ENCODE measurements around the gene GRID1.

Gene GRID1

DNA sequence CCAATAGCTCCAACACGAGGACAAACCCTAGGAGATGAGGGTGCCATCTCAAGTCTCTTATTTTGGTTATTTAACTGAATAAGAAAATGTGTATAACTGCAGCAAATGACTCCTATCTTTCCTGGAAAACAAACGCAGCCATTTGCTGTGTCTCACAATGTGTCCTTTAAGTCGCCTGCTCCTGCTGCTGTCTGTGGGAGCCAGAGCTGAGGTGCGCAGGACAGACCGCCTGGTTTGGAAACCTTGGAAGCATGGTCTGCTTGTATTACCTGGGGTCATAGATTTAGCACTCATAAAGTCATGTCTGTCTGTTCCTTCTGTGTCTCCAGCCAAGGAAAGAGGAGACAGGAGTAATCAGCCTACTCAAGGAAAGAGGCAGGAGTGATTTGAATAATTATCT lies 760.2 kb downstream of the GRID1 start:
- no peak for DNase-seq (ENCODE audit: insufficient read length, low spot score)
- FAIRE-seq, result no peak

DNA sequence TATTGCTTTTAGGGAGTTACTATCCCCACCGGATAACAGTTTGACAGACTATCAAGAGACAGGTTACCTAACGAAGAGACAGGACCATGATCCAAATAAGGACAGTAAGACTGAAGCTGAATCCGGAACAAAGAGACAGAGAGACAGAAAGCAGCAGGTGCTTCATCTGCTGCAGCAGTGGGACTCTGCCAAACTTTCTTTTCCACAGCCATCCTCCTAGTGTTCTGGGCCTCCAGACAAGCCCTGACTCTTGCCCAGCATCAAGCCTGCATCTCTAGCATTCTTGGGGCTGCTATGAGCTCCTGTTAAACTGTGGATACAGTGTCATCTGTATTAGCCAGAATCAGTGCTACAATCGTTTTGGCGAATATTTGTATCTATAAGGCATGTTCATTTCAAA lies 761.7 kb downstream of the GRID1 start:
- DNase-seq (ENCODE audit: insufficient read length, low spot score) (no peak), FAIRE-seq (no peak)

DNA sequence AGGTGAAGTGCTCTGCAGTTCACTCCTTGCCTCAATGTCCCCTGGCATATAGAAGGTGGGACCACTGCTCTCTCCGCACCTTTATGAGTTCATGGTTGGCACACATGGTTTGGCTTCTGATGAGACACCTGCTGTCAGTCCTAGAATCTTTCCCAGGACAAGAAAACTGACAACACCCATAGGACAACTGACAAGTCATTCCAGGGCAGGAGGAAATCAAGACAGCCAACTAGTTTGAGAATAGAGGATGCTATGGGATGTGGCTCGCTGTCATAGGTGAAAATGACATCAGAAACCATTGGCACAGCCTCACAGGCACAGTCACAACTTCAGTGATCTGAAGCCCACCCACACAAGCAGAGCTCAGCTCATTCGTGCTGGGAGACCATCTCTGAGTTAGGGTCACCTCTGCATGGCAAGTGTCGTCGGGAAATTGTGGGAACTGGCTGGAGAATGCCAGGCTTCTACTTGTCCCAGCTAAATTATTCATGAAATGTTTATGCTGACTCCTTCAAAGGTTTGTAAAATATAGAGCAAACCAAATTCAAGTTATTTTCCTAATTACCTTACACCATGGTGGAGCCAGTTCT lies 762.4 kb downstream of the GRID1 start:
- no peak for FAIRE-seq
- no peak for DNase-seq (ENCODE audit: insufficient read length, low spot score)

DNA sequence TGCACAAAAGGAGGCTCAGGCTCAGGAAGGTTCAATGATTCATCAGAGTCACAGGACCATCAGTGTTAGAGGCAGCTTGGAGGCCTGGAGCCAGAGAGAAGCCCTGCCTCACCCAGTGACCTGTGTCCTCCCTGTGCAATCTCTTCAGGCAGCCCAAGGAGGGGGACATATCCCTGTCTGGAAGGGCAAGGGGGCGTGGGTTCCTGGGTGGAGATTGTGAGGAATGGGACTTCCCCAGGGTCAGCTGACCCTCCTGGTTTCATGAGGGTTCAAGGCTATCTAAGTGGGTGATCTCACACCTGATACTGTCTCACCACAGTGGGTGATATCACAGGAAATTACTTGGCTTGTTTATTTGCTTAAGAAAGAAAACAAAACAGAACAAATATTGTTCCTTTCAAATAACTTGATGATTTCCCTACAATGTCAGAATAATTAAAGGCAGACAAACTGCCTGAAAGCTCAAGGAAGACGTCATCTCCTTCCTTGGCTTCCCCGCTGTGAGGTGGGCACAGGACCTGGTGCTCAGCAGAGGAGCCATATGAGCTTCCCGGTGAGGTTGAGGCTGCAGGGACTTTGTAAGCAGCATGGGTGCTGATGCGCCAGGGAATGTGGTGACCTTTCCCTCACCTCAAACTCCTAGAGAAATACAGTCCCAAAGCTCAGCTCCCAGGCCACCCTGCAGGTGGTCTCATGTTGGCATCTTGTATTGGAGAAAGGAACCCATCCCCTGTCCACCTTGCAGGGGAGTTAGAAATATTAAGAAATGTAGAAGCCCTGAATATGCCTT lies 763.2 kb downstream of the GRID1 start:
- FAIRE-seq, result no peak

DNA sequence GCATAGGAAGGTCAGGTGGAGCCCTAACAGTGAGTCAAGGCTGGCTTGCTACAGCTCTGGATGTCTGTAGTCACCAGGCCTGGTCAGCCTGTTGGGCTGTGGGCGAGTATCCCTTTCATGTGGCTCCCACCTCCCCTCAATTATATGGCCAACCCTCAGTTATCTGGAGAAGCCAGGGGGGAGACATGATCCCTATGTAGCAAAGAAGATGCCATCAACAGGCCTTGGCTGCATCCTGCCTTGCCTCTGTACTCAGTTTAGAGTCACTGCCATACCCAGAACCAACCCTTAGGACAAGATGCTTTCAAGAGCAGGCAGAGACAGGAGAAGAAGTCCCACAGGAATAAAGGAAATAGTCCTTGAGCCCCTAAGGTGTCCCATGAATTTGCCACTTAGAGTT lies 763.9 kb downstream of the GRID1 start:
- DNase-seq (ENCODE audit: insufficient read length, low spot score), result no peak
- FAIRE-seq, result no peak

More for the DNA sequence above, 763.2 kb downstream of the GRID1 start:
- no peak for DNase-seq (ENCODE audit: insufficient read length, low spot score)

DNA sequence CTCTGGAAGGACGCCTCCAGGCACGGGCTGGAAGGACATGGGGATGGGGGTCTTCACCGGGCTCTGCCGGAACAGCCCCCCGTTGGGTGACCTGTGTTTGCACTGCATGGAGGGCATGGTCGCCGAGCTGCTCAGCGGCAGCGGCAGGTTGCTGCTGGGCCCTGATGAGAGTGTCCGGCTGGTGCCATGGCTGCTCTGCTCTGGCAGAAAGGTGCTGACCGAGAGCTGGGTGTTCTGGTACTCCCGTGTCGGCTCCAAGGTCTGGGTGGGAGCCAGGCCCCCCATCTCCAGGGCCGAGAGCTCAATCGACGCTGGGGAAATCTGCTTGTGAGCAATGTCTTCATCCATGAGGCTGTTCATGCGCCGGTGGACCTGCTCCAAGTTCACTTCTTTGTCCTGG lies 764.3 kb downstream of the GRID1 start:
- DNase-seq (ENCODE audit: insufficient read length, low spot score), result no peak
- no peak for FAIRE-seq

DNA sequence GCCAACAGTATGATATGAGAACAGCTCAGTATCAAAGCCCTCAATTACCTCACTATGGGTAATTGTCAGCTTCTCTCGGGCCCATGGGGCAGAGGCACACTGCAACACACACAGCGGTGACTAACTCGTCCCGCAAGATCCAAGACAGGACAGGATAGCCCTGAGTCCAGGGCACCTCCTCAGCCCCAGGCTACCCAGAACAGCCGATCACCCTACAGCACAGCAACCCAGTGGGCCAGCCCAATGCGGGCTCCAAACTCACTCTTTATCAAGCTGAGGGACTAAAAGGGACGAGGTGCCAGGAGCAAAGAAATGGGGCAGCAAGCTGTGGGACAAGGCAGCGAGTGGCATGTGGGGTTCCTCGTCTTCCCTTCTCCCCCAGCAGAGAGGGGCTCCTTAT lies 765.1 kb downstream of the GRID1 start:
- no peak for DNase-seq (ENCODE audit: insufficient read length, low spot score)
- no peak for FAIRE-seq

DNA sequence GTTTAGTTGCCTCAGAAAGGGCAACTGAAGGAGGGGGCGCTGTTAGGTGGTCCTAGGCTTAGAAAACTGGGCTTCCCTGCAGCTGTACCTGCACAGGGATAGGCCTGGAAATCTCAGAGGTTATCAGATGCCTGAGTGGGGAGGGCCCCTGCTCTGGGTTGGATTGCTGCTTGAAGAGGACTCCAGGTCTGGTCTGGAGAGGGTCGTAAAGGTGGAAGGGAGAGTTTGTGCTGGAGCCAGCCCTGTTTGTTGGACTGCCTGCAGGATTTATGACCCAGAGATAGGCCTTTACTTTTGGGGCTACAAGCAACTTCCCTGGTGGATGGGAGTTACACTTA lies 765.9 kb downstream of the GRID1 start:
- no peak for DNase-seq (ENCODE audit: insufficient read length, low spot score)
- FAIRE-seq, result no peak

DNA sequence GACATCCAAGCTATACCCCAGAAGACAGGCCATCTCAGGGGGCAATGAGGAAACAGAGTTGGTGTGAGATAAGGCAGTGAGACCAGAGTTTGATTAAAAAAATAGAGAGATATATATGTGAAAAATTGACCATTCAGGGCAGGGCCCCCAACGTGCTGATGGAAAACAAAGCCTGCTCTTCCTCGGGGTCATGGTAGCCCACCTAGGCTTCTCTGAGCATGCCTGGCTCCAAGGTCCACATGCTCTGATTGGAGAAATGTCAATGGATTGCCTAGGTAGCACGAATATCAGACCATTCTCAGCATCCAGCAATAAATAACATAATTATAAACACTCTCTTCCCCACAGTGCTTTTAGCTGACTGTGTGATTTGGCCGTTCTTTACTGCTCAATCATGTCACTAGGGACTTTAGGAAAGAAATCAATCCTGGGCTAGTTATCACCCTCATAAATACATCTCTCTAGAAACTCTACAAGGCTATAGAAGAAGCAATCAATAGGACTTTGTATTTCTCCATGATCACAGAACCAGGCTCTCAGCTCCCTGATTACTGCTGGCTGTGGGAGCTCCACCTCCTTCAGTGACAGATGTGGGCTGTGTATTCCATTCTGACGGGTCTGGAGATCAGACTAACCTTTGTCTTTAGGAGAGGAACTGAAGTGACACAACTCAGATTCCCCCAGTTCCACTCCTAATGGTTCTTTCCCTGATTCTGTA lies 766.4 kb downstream of the GRID1 start:
- FAIRE-seq (no peak), DNase-seq (ENCODE audit: insufficient read length, low spot score) (no peak)

DNA sequence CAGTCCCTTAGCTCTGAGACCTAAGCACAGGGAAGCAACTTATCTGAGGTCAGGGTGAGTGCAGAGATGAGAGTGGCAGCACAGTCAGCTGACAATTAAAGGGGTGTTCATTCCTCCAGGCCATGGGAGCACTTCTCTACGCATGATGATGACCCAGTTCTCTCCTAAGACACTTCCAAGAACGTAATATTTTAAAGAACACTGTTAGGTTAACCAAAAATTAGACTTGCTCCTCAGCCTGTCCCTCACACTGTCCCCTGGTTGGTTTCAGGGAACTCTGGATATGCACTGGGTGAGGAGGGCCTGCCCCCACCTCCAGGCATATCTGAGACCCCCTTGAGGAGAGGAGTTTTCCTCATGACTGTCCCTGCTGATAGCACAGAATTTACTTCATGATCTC lies 767.5 kb downstream of the GRID1 start:
- DNase-seq (ENCODE audit: insufficient read length, low spot score) (no peak), FAIRE-seq (no peak)

DNA sequence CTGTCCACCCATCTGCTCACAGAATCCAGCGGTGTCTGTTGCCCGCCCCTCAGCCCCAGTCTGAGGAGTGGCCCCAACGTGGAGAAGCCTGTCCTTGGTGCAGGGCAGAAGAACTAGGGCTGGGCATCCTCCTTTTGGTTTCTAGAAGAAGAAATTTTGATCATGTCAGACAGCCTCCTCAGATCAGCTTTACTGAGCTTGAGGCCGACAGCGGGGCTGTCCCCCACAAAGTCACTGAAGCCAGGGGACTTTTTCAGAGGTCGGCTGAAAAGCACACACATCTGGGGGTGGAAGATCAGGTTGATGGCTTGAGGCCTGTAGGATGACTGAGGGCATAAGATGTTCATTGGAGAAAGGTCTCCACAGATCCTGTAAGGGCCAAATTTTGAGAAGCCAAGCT lies 767.9 kb downstream of the GRID1 start:
- FAIRE-seq (no peak), DNase-seq (ENCODE audit: insufficient read length, low spot score) (no peak)

DNA sequence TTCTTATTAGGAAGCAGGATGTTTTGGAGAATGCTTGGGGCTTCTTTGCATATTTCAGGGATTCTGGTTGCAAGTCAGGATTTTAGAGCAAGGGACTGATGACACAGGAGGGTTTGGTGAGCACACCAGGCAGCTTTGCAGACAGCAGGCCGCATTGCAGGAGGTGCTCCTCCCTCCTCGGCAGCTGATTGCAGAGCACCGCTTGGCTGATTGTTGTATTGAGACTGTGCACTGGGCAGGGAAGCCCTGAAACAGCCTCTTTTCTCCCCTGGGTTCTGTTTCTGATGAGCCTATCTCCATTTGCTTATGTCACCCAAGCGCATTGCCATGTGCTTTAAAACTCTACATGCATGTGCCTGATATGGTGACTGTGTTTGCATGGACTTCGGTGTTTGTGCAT lies 769.6 kb downstream of the GRID1 start:
- FAIRE-seq, result no peak

DNA sequence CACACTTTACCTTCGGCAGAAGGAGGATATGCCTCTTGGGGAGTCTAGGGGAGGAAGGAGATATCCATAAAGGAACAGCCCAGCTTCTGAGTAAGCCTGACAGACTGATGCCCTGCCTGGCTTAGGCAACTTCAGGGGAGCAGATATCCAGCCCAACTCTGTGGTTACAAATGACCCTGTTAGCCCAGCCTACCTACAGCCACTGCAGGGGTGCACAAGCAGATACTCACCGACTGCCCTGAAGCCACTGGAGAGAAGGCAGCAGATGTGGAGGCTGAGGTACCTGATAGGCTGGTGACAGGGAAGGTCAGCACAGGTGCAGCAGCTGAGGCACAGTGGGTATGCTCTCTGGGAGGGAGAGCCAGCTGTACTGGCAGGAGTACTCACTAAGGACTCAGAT lies 770.2 kb downstream of the GRID1 start:
- DNase-seq (ENCODE audit: insufficient read length, low spot score), result no peak
- FAIRE-seq, result no peak

More for the DNA sequence above, 769.6 kb downstream of the GRID1 start:
- DNase-seq (ENCODE audit: insufficient read length, low spot score), result no peak

DNA sequence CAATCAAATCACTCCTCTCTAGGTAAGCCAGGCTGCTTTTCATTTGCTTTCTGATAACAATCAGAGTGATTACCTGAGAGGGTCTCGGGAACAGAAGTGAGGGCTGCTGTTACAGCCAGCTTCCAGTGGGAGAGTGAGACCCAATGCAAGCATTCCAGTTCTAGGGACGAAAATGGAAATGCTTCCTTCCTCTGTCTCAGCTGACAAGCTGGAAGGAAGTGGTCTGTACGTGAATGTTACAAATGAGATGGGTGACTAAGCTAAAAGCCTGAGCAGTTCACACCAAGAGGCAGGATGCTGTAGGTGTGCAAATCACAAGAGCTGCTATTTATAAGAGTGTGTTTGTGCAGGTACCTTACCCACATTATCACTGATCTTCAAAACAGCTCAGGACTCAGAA lies 772.4 kb downstream of the GRID1 start:
- DNase-seq (ENCODE audit: insufficient read length, low spot score) (no peak), FAIRE-seq (no peak)

DNA sequence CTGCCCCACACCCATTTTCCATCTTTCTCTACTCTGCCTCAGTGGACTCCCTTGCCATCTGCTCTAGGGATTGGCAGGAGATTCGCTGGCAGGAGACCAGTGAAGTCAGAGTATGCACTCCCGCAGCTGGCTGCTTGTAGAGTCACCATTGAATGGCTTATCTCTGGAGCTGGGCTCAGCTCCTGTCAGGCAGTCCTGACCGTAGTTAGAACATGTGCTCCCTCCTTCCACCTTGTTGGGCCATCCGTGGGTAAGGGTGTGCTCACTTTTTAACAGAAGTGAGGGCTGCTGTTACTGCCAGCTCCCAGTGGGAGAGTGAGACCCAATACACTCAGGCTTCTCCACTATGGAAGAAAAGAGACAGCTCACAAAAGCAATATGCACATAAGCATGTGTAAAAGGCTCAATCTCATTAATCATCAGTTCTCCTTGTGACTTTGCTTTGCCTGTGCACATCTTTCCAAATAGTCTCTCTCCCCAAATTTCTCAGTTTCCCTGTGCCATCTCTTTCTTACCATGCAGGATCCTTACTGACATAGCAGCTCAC lies 773.3 kb downstream of the GRID1 start:
- no peak for DNase-seq (ENCODE audit: insufficient read length, low spot score)
- FAIRE-seq, result no peak

DNA sequence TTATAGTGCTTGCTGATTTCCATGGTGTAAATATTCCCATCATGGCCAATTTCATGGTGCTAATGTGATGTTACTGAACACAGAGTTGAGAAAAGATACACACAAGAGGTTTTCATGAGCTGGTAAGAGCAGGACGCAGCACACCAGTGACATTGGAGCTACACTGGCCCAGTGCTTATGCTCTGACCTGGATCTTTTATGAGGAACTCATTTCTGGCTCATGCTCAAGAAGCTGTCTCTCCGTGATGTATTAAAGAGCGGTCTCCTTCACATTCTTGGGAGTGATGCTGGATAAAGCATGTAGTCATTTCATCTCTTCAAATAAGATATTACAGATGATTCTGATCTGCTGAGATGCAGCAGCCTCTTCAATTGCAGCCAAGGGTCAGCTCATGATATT lies 785.2 kb downstream of the GRID1 start:
- FAIRE-seq (no peak), DNase-seq (ENCODE audit: insufficient read length, low spot score) (no peak)

DNA sequence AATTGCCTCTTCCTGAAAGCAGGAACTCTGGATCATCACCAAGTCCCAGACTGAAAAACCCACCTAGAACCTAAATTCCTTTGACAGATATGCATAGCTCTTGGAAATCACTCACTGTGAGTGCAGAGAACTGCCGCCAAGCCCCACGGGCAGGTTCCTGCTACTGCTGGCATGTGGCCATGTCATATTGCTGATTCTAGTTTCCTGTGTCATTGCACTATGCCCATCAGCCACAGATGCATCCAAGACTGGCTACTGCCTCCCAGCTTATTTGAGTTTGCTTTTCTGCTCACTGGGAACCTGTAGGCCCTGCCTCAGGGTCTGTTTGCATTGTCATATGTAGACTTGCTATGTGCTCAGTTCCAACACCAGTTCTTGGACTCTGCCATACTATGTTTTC lies 786.0 kb downstream of the GRID1 start:
- DNase-seq (ENCODE audit: insufficient read length, low spot score), result no peak

DNA sequence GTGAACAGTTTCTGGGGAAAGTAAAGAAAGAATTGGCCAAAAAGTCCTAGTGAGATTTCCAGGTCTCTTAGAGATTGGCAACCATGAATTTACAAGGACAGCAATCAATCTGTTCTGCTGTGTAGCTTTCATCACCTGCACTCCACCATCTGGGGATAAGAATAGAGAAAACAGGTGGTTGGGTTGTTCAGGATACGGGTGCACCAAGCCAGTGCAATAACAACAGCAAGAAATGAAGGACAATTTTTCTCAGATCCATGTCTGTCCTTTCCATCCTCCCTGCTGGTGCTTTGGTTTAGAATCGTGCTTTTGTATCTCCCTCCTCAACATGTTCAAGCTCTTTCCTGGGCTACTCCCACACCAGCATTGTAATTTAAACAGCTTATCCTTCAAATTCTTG lies 787.7 kb downstream of the GRID1 start:
- no peak for DNase-seq (ENCODE audit: insufficient read length, low spot score)
- no peak for FAIRE-seq

More for the DNA sequence above, 786.0 kb downstream of the GRID1 start:
- FAIRE-seq, result no peak

DNA sequence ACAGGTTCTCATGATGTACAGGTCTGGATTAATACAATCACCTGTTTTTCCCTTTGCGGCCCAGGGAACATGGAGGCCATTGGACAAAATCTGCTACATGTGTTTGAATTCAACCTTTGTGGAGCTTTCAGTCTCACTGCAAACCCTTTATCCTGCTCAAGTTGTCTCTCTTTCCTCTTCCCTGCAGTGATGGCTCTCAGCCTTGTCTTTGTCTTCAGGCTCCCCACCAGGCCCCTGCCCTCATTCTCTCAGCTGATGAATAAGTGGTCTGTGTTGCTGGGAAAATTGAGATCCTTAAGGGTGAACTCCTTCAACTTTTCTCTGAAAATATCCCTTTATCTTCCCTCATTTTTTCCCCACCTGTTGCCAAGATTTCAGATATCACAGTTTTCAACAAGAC lies 791.2 kb downstream of the GRID1 start:
- no peak for FAIRE-seq
- no peak for DNase-seq (ENCODE audit: insufficient read length, low spot score)

DNA sequence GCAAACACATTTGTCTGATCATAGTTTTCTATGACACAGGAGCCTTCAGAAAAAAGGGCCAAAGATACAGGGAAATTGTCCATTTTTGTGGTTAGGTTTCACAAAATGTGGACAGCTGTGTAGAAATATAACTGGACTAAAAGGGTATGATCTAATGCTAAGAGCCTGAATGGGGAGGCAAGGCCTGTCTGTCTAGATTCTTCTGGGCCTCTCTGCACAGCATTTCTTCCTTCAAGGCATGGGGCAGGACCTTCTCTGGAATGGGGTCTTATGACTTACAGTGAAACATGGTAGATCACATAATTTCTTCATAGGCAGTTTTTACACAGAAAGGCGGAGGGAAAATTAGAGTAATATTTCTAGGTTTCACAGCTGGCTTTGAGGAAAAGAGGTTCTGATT lies 795.7 kb downstream of the GRID1 start:
- FAIRE-seq (no peak), DNase-seq (ENCODE audit: insufficient read length, low spot score) (no peak)

DNA sequence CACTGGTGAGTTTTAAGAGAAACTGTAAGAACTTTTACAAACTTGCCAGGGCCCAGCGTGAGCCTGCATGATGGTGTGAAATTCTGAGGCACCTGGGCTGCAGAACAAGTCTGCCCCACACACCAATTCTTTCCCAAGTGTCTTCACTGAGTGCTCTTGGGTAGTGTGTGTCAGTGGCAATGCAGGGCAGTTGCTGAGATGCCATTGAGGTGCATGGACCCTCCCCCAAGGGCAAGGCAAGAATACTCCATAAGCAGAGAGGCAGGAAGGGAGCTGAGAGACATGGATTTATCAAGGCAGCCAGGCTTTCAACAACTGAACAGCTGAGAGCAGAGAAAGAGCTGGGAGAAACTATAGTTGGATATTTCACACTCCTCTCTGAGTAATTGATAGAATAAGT lies 801.2 kb downstream of the GRID1 start:
- no peak for FAIRE-seq
- DNase-seq (ENCODE audit: insufficient read length, low spot score), result no peak

DNA sequence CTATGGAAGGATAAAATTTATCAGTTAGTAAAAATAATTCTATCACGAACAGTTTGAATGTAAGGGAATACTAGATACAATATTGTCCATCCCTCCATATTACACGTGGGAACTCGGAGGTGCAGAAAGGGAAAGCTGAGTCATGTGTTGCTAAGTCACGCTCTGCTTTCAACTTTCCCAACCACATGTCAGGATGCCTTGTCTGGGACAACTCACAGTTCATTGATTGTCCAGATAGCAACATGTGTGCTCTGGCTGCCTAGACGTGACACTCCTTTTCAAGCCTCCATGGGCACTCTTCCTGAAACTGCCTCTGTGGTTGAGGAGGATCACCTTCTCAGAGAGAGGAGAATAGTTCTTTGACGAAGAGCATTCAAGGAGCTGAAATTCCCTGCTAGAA lies 808.1 kb downstream of the GRID1 start:
- DNase-seq (ENCODE audit: insufficient read length, low spot score), result no peak
- no peak for FAIRE-seq

Measured in HTR-8/SVneo (cell line).